Hepatocyte (in vitro differentiated cells): Measurements from ENCODE around the gene MEI4. TPM values are rescaled to one million over a fixed set of nuclear protein-coding genes. Genes with fewer than 3 reads are reported as not detected.

Experiments used
- DNase-seq: peaks from one replicate; pipeline ENCODE4 v3.0.0-alpha.2; 2016; ENCODE audit warnings: low spot score
- H2AFZ ChIP-seq: fragments of 200-600 bp; sonication (generic); 2 replicates; pipeline ENCODE4 v1.6.0; 2016; ENCODE audit warnings: antibody characterized with exemption, mild to moderate bottlenecking
- H3K27ac ChIP-seq: fragments of 200-600 bp; sonication (generic); 2 replicates; pipeline ENCODE4 v1.5.1; 2016; ENCODE audit warnings: mild to moderate bottlenecking
- H3K27me3 ChIP-seq: fragments of 200-600 bp; sonication (generic); 2 replicates; pipeline ENCODE4 v1.6.1; 2016
- H3K36me3 ChIP-seq: fragments of 200-600 bp; sonication (generic); replicated peaks from 2 replicates; pipeline ENCODE4 v1.5.1; 2016; ENCODE audit warnings: low read depth; ENCODE audit not compliant: insufficient read depth
- H3K4me1 ChIP-seq: fragments of 200-600 bp; sonication (generic); 2 replicates; pipeline ENCODE4 v1.5.1; 2016; ENCODE audit warnings: mild to moderate bottlenecking, moderate library complexity; ENCODE audit not compliant: insufficient read depth
- H3K4me2 ChIP-seq: fragments of 200-600 bp; sonication (generic); 2 replicates; pipeline ENCODE4 v1.6.0; 2016
- H3K4me3 ChIP-seq: fragments of 200-600 bp; sonication (generic); 2 replicates; pipeline ENCODE4 v1.5.1; 2016; ENCODE audit warnings: mild to moderate bottlenecking
- H3K79me2 ChIP-seq: fragments of 200-600 bp; sonication (generic); 2 replicates; pipeline ENCODE4 v1.6.0; 2017; ENCODE audit warnings: mild to moderate bottlenecking
- H3K9me2 ChIP-seq: fragments of 200-600 bp; sonication (generic); replicated peaks from 2 replicates; pipeline ENCODE4 v1.6.0; 2017; ENCODE audit warnings: mild to moderate bottlenecking; ENCODE audit not compliant: insufficient read depth
- H3K9me3 ChIP-seq: fragments of 200-600 bp; sonication (generic); 2 replicates; pipeline ENCODE4 v1.5.1; 2016; ENCODE audit warnings: low read depth, mild to moderate bottlenecking
- H4K20me1 ChIP-seq: fragments of 200-600 bp; sonication (generic); 2 replicates; pipeline ENCODE4 v1.6.0; 2016; ENCODE audit warnings: mild to moderate bottlenecking; ENCODE audit not compliant: insufficient read depth, poor library complexity, severe bottlenecking
- EZH2 ChIP-seq: fragments of 200-600 bp; sonication (generic); IDR thresholded peaks from 2 replicates; pipeline ENCODE4 v1.6.1; 2016; ENCODE audit warnings: antibody characterized with exemption, mild to moderate bottlenecking, borderline replicate concordance
- EZH2phosphoT487 ChIP-seq: fragments of 200-600 bp; sonication (generic); IDR thresholded peaks from one replicate; pipeline ENCODE4 v1.6.1; 2018; ENCODE audit warnings: antibody characterized with exemption, mild to moderate bottlenecking, low read depth, moderate library complexity; ENCODE audit not compliant: unreplicated experiment, severe bottlenecking
- WGBS: methylation state at CpG from one replicate; pipeline ENCODE4 v1.1.6; 2016; ENCODE audit warnings: low lambda C conversion rate; ENCODE audit errors: missing lambda C conversion rate; 5-methylcytosine and 5-hydroxymethylcytosine counted together
- polyA plus RNA-seq: library from polyadenylated mRNA; unstranded; fragments of >200 nt; fragmentation: Nextera tagmentation; extraction: Ambion mirVana; gene quantifications from 2 replicates; pipeline ENCODE4 v1.2.1, GENCODE V29; 2016
- total RNA-seq: library from RNA; depleted of rRNA; stranded (reverse); fragments of >200 nt; gene quantifications from 2 replicates; pipeline ENCODE4 v1.2.3, GENCODE V29; 2014
- TF ChIP-seq, protein P1 (sequence below): fragments of 200-600 bp; sonication (generic); IDR thresholded peaks from 2 replicates; pipeline ENCODE4 v1.5.1; 2016; ENCODE audit warnings: antibody characterized with exemption, mild to moderate bottlenecking; ENCODE audit not compliant: poor library complexity

MEI4 gene
- total and polyA plus RNA-seq, 2 experiments from 2014 or later, result 0.27 TPM; not detected in 1

DNA sequence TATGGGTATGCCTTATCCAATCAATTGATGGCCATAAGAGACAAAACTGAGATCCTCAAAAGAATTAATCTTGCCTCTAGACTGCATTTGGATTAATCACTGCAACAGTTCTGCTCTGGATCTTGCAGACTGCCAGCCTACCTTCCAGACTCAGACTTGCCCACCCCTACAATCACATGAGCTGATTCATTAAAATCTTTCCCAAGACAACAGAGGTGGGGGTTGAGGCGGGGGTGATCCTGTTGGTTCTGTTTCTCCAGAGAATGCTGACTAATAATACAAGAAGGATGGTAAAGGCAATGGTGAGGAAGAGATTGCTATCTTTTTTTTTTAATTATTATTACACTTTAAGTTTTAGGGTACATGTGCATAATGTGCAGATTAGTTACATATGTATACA is 43.7 kb upstream of the MEI4 start:
- Histone ChIP-seq H3K27ac (no peak overlapping the region), H3K4me3 (no peak overlapping the region), H2AFZ (no peak overlapping the region), H4K20me1 (no peaks in the 10 kb centered on the region), H3K27me3 (no peaks in the 10 kb centered on the region), H3K9me3 (no peaks in the 10 kb centered on the region), H3K79me2 (no peaks in the 10 kb centered on the region), H3K9me2 (no peaks in the 10 kb centered on the region), H3K36me3 (no peaks in the 10 kb centered on the region), H3K4me2 (no peak overlapping the region), H3K4me1 (no peaks in the 10 kb centered on the region)
- TF ChIP-seq, protein P1, sequence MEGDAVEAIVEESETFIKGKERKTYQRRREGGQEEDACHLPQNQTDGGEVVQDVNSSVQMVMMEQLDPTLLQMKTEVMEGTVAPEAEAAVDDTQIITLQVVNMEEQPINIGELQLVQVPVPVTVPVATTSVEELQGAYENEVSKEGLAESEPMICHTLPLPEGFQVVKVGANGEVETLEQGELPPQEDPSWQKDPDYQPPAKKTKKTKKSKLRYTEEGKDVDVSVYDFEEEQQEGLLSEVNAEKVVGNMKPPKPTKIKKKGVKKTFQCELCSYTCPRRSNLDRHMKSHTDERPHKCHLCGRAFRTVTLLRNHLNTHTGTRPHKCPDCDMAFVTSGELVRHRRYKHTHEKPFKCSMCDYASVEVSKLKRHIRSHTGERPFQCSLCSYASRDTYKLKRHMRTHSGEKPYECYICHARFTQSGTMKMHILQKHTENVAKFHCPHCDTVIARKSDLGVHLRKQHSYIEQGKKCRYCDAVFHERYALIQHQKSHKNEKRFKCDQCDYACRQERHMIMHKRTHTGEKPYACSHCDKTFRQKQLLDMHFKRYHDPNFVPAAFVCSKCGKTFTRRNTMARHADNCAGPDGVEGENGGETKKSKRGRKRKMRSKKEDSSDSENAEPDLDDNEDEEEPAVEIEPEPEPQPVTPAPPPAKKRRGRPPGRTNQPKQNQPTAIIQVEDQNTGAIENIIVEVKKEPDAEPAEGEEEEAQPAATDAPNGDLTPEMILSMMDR, result no peak
- TF ChIP-seq EZH2 (no peak), EZH2phosphoT487 (no peak)
- WGBS, result 94% methylated on average over 1 of the region's 1 CpG
- no peak for DNase-seq

DNA sequence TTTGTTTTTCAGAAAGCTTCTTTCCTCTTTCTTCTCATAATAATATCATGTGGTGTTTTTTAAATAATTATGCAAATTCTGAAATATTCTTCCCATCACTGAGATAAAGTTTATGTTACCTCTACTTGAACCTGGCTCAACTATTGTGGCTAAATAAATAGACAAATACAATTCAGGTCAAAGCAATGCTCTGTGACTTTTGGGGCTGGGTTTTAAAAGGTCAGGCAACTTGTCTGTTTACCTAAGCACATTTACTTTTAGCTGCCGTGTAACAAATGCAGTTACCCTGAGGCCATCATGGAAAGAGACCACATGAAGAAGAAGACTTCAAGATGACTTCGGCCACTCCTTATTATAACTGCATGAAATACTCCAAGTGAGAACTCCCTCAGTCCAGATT is 33.7 kb upstream of the MEI4 start:
- WGBS, result 37% methylated on average over 2 of the region's 2 CpGs
- Histone ChIP-seq H3K4me2 (no peak overlapping the region), H2AFZ (no peak overlapping the region), H3K4me1 (no peaks in the 10 kb centered on the region), H3K79me2 (no peaks in the 10 kb centered on the region), H3K4me3 (no peak overlapping the region), H4K20me1 (no peaks in the 10 kb centered on the region), H3K9me2 (no peaks in the 10 kb centered on the region), H3K9me3 (no peaks in the 10 kb centered on the region), H3K27ac (no peak overlapping the region), H3K27me3 (no peaks in the 10 kb centered on the region), H3K36me3 (no peaks in the 10 kb centered on the region)
- no peak for DNase-seq
- TF ChIP-seq, protein P1, result no peak
- TF ChIP-seq EZH2phosphoT487 (no peak), EZH2 (no peak)

DNA sequence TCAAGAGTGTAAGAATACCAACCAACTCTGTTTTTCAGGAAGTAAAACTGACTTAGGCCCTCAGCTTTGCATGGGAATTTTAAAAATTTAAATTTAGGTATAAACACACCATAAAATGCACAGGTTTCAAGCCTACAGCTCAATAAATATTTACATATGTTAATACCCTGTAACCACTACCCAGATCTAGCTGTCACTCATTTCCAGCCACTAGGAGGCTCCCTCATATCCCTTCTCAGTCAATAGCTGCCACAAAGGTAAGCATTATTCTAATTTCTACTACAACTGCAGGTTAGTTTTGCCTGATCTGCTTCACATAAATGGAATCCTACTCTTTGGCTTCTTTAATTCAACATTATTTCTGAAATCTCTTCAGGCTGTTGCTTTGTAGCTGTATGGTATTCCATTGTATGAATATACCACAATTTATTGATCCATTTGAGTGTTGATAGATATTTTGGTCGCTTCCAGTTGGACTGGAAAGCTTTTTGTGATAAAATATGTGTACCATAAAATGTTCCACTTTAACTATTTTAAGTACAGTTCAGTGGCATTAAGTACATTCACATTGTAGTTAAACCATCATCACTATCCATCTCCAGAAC is 32.5 kb upstream of the MEI4 start:
- WGBS, result 94% methylated on average over 1 of the region's 1 CpG
- Histone ChIP-seq H3K27me3 (no peaks in the 10 kb centered on the region), H3K27ac (no peak overlapping the region), H3K79me2 (no peaks in the 10 kb centered on the region), H3K9me2 (no peaks in the 10 kb centered on the region), H3K4me1 (no peaks in the 10 kb centered on the region), H2AFZ (no peak overlapping the region), H3K9me3 (no peaks in the 10 kb centered on the region), H3K4me2 (no peak overlapping the region), H3K36me3 (no peaks in the 10 kb centered on the region), H3K4me3 (no peak overlapping the region), H4K20me1 (no peaks in the 10 kb centered on the region)
- peak; percentile 60 for DNase-seq
- TF ChIP-seq EZH2phosphoT487, result no peak
- no peak for TF ChIP-seq EZH2
- TF ChIP-seq, protein P1, result peak; percentile 55

DNA sequence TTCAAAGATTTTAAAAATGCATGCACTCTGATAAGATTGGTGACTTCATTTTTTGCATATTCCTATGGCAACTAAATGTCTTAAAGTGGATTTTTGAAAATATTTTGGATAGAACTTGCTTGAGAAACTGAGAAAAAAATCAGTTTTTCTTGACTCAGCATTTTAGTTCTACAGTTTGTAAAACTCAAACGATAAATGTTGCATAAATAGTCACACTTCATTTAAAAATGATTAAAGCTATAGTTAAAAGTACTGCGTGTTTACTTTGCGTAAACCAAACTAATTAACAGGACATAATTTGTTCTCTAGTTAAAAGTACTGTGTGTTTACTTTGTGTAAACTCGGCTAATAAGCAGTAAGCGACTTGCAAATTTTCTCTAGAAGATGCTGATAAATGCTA is 28.3 kb upstream of the MEI4 start:
- DNase-seq, result no peak
- Histone ChIP-seq H2AFZ (no peak overlapping the region), H3K9me2 (no peaks in the 10 kb centered on the region), H3K27me3 (no peaks in the 10 kb centered on the region), H3K4me2 (no peak overlapping the region), H3K4me1 (no peaks in the 10 kb centered on the region), H3K4me3 (no peak overlapping the region), H4K20me1 (no peaks in the 10 kb centered on the region), H3K79me2 (no peaks in the 10 kb centered on the region), H3K27ac (no peak overlapping the region), H3K36me3 (no peaks in the 10 kb centered on the region), H3K9me3 (no peaks in the 10 kb centered on the region)
- TF ChIP-seq, protein P1, result no peak
- no peak for TF ChIP-seq EZH2
- TF ChIP-seq EZH2phosphoT487, result no peak
- 50% methylated on average over 5 of the region's 5 CpGs for WGBS
